ENCODE data around the gene TBC1D22A.

The TBC1D22A gene

DNA sequence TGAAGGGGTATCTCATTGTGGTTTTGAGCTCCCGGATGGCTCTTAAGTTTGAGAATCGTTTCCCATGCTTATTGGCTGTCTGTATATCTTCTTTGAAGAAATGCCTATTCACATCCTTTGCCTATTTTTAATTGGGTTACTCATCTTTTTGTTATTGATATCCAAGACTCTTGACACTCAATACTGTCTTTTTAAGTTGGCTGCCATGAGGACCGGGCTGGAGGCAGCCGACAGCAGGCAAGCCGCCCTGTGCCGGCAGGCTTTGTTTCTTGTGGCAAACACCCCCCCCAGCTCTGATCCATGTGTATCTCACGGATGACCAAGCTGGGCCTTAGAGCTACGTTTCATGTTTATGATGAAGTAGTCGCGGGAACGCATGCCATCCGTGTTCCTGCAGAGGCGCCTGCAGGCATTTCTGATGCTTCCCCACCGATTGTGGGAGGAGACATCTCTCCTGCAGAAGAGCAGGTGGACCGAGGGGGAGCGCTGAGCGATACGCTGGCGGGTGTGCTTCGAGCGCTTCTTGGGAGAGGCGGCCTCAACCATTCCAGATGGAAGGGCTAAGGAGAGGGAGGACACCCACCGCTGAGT, 95.8 kb downstream of the TBC1D22A start:
- no peak for DNase-seq

DNA sequence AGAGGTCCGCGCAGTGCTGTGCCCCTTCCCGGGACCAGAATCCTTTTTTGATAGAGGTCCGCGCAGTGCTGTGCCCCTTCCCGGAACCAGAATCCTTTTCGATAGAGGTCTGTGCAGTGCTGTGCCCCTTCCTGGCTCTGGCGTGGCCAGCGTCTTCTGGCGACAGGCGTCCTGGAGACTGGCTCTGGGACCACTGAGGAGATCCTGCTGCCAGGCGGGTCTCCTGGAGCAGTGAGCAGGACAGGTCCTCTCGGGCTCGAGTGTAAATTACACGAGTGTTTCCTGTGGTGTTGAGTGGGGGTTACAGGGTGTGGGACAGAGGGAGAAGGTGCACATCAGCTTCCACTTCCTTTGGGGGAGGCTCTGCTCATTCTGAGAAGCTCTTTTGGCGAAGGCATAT, 98.1 kb downstream of the TBC1D22A start:
- no peak for DNase-seq
- ATAC-seq: no peak

More for the DNA sequence above, 95.8 kb downstream of the TBC1D22A start:
- ATAC-seq: no peak

DNA sequence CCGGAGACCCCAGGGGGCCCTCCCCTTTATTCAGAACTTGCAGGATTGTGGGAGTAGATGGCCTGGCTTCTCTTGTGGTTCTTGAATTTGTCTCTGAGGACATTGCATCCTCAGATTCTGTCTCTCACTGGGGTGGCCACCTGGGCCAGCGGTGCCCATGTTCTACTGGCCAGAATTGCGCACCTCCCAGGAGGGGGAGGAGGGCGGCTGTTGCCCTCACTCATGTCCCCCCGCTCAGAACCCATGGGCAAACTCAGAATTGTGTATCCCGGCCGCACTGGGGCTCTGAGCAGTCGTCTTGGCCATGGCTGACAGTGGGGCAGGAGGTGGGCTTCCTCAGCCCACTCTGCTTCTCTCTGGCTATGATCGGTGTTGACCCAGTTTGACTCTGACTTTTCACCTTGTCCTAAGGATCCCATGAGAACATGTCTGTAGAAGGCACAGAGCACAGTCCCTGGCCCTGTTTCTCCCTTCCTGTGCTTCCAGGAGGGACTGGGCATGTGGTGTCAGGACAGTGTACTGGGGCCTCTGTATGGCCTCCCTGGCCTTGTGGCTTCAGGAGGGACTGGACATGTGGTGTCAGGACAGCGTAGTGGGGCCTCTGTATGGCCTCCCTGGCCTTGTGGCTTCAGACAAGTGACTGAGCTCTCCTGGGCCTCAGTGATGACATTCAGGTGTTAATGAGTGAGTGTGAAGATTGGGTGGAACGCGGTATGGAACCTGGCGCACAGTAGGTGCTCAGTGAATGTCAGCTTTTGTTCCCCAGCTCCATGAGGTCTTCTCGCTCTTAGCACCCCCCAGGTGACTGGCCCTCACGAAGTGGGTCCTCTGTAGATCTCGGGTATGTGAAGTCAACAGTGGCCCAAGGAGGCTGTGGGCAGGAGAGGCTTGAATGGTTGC, 99.3 kb downstream of the TBC1D22A start:
- DNase-seq: no peak
- no peak for ATAC-seq

DNA sequence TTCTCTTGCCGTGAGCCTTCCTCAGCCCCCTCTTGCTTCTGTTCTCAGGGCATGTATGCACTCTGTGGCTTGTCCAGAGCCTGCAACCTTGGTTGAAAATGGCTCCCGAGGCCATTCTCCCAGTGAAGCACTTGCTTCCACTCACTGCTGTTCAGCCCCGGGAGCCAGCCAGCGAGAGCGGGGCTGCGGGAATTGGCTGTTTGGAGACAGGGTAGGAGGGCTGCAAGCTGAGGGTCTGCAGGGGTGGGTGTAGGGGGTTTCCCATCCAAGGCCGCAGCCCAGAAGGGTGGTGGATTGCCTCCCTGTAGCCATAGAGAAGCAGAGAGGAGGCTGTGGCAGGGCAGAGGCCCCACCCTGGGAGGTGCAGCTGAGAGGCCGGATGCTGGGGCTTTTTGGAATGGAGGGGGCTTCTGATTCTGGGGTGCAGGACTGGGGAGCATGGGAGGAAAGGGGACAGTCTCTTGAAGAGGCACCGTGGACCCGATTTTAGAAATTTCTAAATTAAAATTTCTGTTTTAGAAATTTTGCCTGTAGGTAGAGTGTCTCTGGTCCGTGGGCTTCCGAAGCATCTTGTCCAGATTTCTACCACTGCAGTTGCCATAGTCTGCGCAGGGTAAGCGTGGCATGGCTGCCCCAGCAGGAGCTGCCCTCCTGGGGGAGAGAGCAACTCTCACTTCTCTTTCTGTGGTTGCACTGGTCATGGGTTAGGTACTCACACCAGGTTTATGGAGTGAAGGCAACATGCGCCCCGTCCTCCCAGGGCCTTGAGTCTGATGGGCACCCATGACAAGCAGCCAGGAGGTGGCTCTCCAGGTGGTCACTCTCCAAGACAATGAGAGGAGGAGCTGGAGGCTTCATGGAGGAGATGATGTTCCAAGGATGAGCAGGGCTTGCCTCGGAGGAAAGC, 100.2 kb downstream of the TBC1D22A start:
- ATAC-seq (no peak), DNase-seq (no peak)

DNA sequence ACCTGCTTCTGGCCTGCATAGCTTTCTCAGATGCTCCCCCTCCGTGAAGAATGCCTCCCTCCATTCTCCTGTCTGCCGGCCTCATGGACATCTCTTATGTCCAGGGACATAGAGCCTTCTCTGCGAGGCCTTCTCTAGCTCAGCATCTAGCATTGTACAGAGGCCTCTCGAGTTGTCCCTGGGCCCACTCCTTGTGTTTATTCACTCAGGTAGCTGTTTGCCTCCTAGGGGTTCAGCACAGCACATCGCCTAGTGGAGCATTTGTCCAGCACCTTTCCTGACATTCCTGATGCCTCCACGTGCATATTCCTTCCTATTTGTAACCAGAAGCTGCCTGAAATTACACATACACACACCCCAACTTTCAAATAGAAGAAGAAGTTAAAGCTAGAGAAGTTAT, 101.3 kb downstream of the TBC1D22A start:
- ATAC-seq: no peak
- no peak for DNase-seq

DNA sequence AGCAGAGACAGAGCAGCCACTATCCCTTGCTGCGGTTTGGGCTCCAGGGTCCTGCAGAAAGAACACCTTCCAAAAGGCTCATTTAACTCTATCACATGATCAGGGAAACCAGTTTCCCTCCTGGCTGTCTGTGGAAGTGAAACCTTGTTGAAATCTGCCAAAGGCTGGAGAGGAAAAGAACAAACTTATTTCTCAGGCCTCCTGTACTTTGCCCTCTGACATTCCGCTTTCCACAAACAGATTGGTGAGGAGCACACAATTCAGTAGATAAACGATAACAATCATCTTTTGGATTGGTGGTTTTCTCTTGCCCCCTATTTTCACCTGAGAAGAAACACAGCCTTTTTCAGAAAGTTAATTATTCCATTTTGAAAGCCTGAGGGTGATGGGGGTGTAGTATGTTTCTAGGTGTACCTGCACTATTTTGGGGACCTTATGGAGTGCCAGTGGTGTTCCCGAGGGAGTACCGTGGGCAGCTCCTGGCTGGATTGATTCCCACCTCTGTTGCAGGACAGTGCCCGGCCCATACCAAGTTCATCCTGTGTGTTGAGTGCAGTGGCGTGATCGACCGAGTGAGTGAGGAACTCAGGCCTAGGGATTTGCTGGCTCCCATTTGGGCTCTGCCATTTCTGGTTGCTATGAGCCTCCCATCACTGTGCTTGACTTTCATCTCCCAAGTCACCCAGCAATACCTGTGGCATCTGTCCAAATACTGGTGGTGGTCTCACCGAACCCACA, 102.0 kb downstream of the TBC1D22A start:
- ATAC-seq (no peak), DNase-seq (no peak)

DNA sequence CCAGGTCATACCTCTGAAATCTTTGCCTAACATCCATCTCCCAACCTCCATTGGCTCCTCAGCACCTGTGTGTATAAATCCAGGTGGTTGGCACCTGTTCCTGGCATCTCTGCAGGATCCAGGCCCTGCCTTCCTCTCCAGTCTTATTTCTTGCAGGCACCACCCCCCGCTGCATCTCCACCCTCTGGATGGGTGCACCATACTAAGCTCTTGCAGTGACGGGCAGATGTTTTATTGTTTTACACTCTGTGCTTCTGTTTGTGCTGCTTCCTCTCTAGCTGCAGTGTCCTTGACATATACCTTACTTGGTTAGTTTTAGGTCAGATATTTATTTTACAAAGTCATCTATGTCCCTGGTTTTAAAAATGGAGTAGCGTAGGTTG, 102.6 kb downstream of the TBC1D22A start:
- DNase-seq (no peak), ATAC-seq (no peak)

DNA sequence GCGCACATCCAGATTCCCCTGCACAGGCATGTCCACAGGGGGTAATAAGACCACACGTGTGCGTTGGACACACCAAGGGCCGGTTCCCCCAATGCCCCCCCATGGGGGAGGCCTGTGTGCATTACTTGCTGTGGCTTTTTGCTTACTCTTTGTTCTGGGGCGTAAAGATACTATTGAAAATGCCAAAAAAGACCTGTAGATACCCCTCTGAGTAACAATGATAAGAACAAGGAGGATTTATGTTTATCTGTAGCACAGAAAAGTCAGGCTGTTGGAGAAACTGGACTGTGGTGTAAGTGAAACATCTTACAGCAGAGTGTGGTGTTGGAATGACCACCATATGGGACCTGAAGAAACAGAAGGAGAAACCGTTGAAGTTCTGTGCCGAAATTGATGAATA, 103.2 kb downstream of the TBC1D22A start:
- DNase-seq (no peak), ATAC-seq (no peak)

DNA sequence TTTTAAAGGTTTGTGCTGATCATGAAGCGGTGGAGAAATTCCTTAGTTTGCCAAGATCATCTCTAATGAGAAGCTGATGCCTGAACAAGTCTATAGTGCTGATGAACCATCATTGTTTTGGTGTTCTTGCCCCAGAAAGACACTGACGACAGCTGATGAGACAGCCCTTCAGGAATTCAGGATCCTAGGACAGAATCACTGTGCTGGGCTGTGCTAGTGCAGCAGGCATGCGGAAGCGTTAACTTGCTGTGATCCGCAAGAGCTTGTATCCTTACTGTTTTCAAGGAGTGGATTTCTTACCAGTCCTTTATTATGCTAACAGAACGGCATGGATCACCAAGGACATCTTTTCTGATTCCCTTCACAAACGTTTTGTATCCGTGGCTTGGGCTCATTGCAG, 104.1 kb downstream of the TBC1D22A start:
- DNase-seq: no peak
- ATAC-seq: no peak

DNA sequence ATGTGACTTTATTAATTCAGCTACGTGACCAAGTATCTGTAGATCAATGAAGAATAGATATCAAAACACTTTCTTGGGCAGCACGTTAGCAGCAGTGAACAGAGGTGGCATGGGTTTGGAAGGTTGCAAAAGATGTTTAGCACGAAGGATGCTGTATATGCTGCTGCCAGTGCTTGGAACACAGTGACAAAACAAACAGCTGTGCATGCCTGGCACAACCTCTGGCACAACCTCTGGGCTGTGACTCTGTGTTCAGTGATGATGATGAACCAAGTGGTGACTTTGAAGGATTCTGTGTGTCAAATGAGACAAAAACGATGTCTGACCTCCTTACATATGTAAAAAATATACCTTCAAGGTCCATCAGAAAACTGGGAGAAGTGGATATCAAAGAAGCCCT, 104.7 kb downstream of the TBC1D22A start:
- DNase-seq (no peak), ATAC-seq (no peak)

DNA sequence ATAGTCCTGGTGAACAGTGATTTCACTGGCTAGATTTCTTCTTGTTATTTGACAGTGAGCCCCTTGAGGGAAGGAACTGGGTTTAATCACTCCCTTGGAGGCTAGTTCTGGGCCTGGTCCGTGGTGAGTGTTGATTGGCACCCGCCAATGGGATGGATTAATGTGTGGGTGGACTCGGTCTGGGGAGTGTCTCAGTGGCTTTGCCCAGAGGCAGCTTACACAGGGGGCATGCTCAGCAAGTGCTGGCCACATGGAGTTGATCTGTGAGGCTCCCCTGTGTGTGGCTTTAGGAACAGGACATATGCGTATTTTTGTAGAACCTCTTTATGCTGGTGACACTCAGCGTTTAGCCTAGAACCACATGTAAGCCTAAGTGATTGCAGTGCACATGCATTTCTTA, 106.9 kb downstream of the TBC1D22A start:
- ATAC-seq: no peak
- DNase-seq: no peak

DNA sequence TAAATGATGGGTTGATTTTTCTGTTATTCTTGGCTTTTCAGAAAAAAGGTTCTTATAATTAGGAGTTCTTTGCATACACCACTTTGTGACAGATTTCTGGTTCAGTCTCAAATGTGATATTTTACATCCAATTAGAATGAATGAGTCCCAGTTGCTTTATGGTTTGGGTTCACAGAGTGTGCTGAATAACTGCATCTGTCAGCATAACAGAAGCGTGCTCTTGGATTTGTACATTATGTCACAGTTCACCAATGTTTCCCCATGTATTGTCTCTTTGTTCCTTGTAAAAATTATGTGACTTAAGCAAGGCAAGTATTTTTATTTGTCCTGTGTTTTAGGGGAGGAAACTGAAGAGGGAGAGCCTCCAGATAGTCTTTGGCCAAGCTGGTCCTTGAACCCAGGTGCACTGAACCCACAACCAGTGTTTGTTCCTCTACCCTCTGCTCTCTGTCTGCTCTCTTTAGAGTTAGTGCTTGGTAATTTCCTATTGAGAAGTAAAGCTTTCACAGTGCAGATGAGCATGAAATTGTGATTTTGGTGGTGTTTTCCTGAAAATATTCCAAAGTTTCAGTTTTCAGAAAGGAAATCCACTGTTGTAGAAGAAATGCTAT, 107.5 kb downstream of the TBC1D22A start:
- no peak for ATAC-seq
- DNase-seq: no peak

DNA sequence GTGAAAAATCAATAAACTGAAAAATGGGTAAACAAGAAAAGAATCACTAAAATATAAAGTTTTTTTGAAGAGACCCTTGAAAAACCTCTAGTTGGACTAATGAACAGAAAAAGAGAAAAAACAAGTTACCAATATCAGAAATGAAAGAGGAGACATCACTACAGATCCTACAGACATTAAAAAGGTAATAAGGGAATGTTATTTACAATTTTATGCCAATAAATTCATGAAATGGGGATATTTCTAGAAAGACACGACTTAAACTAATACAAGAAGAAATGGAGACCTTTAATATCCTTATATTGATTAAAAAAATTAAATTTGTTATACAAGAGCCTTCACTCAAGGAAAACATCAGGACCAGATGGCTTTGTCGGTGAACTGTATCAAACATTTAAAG, 109.4 kb downstream of the TBC1D22A start:
- ATAC-seq (no peak), DNase-seq (no peak)

DNA sequence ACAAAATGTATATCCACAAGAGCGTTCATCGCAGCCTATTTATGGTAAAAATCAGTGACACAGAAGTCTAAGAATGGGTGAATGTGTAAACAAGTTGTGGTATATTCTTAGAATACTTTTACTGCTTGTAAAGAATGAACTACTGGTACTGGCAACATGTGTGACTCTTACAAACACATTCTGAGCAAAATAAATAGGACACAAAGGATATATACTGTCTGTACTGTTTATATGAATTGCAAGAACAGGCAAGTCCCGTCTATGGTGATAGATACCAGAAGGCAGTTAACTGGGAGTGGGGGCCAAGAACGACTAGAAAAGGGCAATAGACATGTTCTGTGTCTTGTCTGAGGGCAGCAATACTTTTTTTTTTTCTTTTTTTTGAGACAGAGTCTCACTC, 112.6 kb downstream of the TBC1D22A start:
- ATAC-seq (no peak), DNase-seq (no peak)

DNA sequence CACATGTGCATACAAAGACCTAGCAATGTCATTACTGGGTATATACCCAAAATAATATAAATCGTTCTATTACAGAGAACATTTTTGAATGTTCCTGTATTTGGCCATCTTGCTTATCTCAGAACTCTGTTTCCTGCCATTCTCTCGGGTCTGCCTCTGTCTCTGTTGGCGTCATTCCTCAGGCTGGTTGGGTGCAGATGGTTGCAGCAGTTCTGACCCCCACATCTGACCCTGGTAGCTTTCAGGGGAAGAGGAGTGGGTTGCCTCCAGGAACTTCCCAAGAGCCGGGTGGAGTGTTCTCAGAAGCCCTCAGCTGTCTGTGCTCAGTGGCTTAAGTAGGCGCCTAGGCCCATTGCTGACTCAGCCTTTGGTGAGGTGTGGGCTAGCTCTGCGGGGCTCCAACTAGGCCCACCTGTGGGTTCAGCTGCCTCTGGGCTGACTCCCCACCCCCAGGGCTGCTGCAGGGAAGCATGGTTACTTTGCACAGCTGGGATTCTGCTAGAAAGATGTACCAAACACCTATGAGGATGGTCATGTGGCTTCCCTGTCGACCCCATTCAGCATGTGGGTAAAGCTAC, 114.0 kb downstream of the TBC1D22A start:
- ATAC-seq: no peak
- DNase-seq: no peak

DNA sequence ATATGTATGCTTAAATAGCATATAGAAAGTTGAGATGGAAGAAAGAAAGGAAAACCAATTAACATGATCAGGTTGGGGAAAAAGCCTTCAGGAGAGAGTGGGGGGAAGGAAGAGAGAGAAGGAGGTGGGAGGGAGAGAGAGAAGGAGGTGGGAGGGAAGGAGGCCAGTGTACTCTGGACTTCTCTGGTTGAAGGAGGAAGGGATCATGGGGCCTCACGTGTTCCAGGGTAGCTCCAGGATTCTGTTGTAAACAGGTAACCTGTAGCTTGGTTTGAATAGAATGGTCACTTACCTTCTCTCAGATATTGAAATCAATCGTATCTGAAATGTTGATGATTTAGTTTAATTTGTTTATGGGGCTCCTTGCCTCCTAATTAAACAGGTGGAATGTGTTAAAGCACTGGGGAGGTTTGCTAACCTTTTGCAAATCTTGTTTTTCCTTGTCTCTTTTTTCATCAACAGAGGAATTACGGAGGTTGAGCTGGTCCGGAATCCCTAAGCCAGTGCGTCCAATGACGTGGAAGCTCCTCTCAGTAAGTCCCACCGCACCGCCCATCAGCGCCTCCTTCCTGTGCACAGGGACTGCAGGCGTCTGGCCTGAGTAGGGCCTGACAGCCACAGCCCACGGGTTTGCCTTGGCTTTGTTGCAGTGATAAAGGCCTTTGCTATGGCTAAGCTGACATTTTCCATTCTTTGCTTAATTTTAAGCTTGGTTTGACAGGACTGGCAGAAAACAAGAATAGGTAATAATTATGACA, 115.9 kb downstream of the TBC1D22A start:
- ATAC-seq (no peak), DNase-seq (no peak)

DNA sequence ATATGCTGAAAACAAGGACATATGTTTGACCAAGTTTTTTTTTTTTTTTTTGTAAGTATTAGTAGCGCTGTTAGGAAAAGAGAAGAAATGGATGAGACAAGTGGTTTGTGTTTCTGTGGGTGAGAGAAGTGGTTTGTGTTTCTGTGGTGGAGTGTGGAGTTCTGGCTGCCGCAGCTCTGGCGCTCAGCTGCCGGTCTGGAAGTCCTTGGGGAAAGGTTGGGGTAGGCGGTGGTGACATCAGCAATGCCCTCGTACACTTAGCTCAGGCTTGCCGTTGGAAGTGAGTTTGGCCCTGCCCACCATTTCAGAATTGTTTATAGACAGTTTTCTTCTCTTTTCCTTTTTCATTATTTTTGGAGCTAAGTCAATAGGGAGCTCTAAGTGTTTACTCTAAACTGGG, 116.6 kb downstream of the TBC1D22A start:
- no peak for ATAC-seq
- no peak for DNase-seq

DNA sequence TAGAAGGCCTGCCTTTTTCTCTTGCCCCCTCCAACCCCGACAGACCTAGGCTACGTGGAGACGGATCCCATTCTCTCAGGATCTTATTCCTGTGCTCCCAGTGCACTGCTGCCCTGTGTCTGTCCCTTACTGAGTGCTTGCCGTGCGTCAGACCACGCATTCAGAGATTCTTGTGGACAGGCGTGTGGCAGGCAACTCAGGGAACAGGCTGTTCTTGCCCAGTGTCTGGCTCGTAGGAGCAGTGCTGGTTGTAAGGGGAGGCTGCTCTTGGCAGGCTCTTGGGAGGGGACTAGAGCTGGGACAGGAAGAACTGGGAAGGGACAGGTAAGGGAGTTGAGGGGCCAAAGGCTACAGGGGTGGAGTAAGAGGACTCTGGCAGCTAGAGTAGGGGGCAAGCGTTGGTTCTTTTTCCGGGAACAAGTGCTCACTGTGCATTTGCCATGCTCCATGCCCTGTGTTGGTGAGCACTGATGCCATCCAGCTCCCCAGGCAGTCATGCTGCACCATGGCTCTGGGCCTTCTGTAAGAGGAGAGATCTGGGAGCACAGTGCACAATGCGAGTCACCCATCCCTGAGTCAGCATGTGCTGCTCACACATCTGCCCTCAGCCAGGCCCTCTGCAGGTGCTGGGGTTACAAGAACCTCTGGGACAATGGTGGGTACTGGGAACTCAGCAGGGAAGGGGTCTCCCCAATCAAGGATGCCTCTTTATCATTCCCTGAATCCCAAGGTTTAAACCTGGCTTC, 119.1 kb downstream of the TBC1D22A start:
- ATAC-seq: no peak
- no peak for DNase-seq

DNA sequence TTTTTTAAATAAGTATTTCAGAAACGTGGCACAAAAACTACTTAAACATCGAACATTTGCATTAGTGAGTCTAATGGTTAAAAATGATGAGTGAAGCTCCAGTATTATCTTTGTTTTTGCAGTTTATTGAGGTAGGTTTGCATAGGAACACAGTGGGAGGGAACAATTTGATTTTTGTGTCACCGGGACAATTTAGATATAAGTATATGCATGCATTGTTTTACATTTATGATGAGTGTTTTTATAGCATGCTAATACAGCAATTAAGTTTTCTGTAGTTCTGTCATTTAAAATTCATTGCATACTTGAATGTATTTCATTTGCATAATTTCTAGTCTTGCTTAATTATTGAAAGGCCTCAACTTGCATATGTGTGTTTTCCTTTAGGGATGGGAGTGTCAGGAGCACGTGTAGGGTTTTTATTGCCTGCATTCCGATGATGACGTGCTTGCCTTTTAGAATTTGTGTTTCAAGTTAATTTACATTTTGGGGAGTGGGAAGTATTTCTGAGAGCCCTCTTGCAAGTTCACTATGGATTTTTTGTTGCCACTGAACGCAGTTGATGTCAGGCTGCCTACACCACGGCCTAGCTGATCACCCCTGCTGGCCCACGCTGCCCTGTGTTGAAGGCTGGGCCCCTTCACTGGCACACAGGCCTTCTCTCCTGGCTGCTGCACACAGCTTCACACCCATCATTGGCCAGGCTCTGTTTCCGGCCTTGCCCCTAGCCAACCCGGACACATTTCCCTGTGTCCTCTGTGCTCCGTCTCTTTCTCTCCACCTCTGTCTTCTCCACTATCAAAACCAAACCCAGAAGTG, 120.9 kb downstream of the TBC1D22A start:
- DNase-seq (no peak), ATAC-seq (no peak)
